ENCODE results near the gene DSTN. TPM values are rescaled to one million over a fixed set of nuclear protein-coding genes. Genes with fewer than 3 reads are reported as not detected.

Gene DSTN
- total RNA-seq, 1 experiment from 2014 or later: 110 TPM

- intact Hi-C loops (cut with micrococcal nuclease; ENCODE audit: unreplicated experiment): loop anchor here (10.0 kb wide), 1 partner anchor 115 kb away; no protein-coding TSS in a partner anchor
- Mint-ChIP-seq H3K36me3 (ENCODE audit: insufficient read depth, unreplicated experiment) (peaks cover 25% of the 10 kb centered on the region), H3K4me1 (ENCODE audit: low read depth, unreplicated experiment) (no peaks in the 10 kb centered on the region), H3K4me3 (ENCODE audit: low read depth, unreplicated experiment) (no peak overlapping the region), H3K27me3 (ENCODE audit: unreplicated experiment) (no peaks in the 10 kb centered on the region), H3K9me3 (ENCODE audit: low read depth, unreplicated experiment) (no peaks in the 10 kb centered on the region), H3K27ac (ENCODE audit: unreplicated experiment) (no peak overlapping the region)
- no peak for TF ChIP-seq CTCF (IDR thresholded peaks at IDR 0.05; ENCODE audit: unreplicated experiment)
- CTCF ChIA-PET: no interaction called here
- BruUV-seq (replicated peaks): no TSS peak
- no peak for DNase-seq
Measured at GRCh38 chr20:17619351-17620093, 49.6 kb downstream of the DSTN start.

GRCh38 chr20:17620371-17621228 is 50.7 kb downstream of the DSTN start:
- no peak for DNase-seq
- no peaks in the 10 kb centered on the region for H3K4me1 Mint-ChIP-seq (ENCODE audit: low read depth, unreplicated experiment)
- BruUV-seq (replicated peaks): no TSS peak
- H3K27ac Mint-ChIP-seq (ENCODE audit: unreplicated experiment): no peak overlapping the region
- H3K36me3 Mint-ChIP-seq (ENCODE audit: insufficient read depth, unreplicated experiment): peaks cover 22% of the 10 kb centered on the region
- CTCF ChIA-PET: no interaction called here
- no peaks in the 10 kb centered on the region for H3K27me3 Mint-ChIP-seq (ENCODE audit: unreplicated experiment)
- no peak overlapping the region for H3K4me3 Mint-ChIP-seq (ENCODE audit: low read depth, unreplicated experiment)
- H3K9me3 Mint-ChIP-seq (ENCODE audit: low read depth, unreplicated experiment): no peaks in the 10 kb centered on the region
- intact Hi-C loops (cut with micrococcal nuclease; ENCODE audit: unreplicated experiment): no loop called here
- TF ChIP-seq CTCF (IDR thresholded peaks at IDR 0.05; ENCODE audit: unreplicated experiment): no peak

- no peaks in the 10 kb centered on the region for H3K9me3 Mint-ChIP-seq (ENCODE audit: low read depth, unreplicated experiment)
- no peaks in the 10 kb centered on the region for H3K4me1 Mint-ChIP-seq (ENCODE audit: low read depth, unreplicated experiment)
- no TSS peak for BruUV-seq (replicated peaks)
- DNase-seq: no peak
- no peak for TF ChIP-seq CTCF (IDR thresholded peaks at IDR 0.05; ENCODE audit: unreplicated experiment)
- no peaks in the 10 kb centered on the region for H3K27me3 Mint-ChIP-seq (ENCODE audit: unreplicated experiment)
- intact Hi-C loops (cut with micrococcal nuclease; ENCODE audit: unreplicated experiment): no loop called here
- no peak overlapping the region for H3K27ac Mint-ChIP-seq (ENCODE audit: unreplicated experiment)
- CTCF ChIA-PET: no interaction called here
- H3K36me3 Mint-ChIP-seq (ENCODE audit: insufficient read depth, unreplicated experiment): peaks cover 27% of the 10 kb centered on the region
- no peak overlapping the region for H3K4me3 Mint-ChIP-seq (ENCODE audit: low read depth, unreplicated experiment)
Measured at GRCh38 chr20:17621229-17621968, 51.5 kb downstream of the DSTN start.

- intact Hi-C loops (cut with micrococcal nuclease; ENCODE audit: unreplicated experiment): no loop called here
- no TSS peak for BruUV-seq (replicated peaks)
- DNase-seq: no peak
- CTCF ChIA-PET: no interaction called here
- Mint-ChIP-seq H3K36me3 (ENCODE audit: insufficient read depth, unreplicated experiment) (peaks cover 27% of the 10 kb centered on the region), H3K27me3 (ENCODE audit: unreplicated experiment) (no peaks in the 10 kb centered on the region), H3K9me3 (ENCODE audit: low read depth, unreplicated experiment) (no peaks in the 10 kb centered on the region), H3K27ac (ENCODE audit: unreplicated experiment) (no peak overlapping the region), H3K4me3 (ENCODE audit: low read depth, unreplicated experiment) (no peak overlapping the region), H3K4me1 (ENCODE audit: low read depth, unreplicated experiment) (no peaks in the 10 kb centered on the region)
- TF ChIP-seq CTCF (IDR thresholded peaks at IDR 0.05; ENCODE audit: unreplicated experiment): no peak
Measured at GRCh38 chr20:17622086-17622850, 52.4 kb downstream of the DSTN start.
